HG02759 (cell line): ENCODE measurements around the gene COMMD1.
"Not testable (repeated sequence)": the region's sequence is repeated elsewhere in the genome, so short reads cannot be mapped to it uniquely, and the experiment has no call there.

ENCODE experiments used
- ATAC-seq: cut with Tn5 transposase; IDR thresholded peaks from one replicate; pipeline ENCODE4 v1.9.1; 2021; ENCODE audit warnings: mild to moderate bottlenecking, moderate library complexity; ENCODE audit not compliant: unreplicated experiment

Gene COMMD1

GRCh38 chr2:62133320-62133823 is 227.9 kb downstream of the COMMD1 start:
- no peak for ATAC-seq

DNA sequence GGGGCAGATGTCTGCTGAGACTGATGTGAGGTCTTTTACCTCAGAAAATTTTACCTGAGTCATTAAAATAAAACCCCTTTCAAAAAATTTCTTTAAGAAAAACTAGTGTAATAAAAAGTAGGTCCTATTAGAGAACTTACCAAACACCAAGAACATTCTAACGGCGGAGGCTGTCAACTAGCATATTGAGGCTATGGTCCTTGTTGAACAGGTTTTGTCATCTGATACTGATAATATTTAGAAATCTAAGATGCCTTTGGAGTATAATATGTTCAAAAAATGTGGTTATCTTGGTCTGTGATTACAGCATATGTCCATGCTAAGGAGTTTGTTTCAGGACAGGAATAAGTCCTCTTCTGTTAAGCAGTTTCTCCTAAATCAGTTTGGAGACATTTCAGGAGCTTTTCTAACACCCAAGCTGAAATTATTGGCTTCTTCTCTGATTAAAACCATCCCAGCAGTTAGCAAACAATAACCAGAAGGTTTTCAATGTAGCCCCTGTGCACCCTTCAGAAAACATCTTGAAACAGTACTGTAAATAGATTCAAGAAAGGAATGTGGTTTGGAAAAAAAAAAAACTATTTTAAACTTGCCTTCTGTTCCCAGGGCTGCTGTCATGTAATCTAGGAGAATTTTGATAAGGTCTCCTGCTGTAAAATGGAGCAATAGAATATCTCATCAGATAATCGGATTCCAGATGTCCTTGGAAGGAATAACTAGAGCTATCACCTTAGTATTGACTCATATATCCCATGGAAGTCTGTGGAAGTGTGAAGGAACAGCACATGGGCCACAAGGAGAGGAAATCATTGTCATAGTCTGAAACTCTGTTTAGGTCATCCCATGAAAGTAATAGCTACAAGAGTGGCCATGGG is 231.7 kb downstream of the COMMD1 start:
- no peak for ATAC-seq

- ATAC-seq: peak; percentile 65
Measured at GRCh38 chr2:62140426-62141141, 235.1 kb downstream of the COMMD1 start.

DNA sequence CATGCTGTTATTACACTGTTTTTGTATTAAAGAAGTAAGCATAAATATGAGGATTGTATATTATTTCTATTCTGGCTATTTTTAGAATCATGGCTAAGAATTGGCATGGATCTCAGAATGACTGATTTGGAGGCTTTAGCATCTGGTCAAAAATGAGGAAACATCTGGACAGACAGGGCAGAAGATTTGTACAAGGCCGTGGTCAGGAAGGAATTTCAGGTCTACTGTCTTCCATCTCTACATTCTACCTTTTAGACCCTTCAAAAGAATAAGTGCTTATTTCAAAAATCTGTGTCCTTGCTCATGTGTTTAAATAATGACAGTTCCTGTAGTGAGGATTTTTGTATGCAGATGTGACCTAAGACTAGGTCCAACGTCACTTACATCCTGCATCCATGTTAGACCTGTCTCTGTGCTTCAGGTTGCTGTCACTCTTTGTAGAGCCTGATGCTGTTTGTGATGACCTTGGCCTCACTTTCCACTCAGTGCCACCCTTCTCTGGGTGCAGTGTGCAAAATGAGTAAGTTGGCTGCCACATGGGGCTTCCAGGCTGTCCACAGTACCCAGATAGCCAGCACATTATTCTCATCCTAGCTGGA is 235.8 kb downstream of the COMMD1 start:
- ATAC-seq: no peak

- ATAC-seq: peak; percentile 45
Measured at GRCh38 chr2:62142054-62142453, 236.6 kb downstream of the COMMD1 start.

DNA sequence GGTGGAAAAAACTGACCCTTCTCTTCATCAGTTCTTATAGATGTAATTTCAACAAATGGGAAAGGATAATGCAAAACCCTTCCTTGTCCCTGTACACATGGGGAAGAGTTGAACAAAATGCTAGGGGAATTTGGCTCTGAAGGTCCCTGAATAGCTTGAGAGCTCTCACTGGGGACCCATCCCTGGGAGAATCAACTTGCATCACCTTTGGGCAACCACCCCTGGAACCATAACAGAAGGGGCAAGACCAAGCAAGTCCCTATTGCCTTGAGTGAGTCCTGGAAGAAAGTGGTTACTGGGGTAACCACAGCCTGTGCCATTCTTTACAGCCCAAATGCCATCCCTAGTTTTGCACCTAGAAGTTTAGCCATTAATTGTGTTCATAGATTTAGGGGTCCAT is 238.2 kb downstream of the COMMD1 start:
- no peak for ATAC-seq

GRCh38 chr2:62144689-62145477 is 239.4 kb downstream of the COMMD1 start:
- ATAC-seq: no peak

DNA sequence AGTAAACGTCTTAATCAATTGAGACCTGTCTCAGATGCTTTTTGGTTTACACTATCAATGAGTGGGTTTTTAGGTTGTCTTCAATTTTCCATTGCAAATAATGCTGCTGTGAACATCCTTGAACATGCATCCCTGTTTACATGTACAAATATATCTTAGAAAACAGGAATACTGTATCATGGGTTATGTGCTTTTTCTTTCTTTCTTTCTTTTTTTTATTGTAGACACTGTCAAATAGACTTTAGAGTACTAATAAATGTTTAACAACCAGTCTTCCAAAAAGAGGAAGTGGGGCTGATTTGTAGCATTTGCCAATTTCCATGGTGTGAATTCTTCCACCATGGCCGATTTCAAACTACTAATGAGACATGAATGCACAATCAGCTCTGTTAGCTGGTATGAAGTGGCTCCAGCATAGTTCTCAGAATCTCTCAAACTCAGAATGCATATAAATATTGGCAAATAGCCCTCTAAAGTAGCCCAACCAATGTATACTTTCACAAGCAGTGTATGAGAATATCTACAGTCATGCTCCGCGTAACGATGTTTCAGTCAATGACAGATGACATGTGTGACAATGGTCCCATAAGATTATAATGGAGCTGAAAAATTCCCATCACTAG is 240.1 kb downstream of the COMMD1 start:
- ATAC-seq: peak; percentile 34

GRCh38 chr2:62146790-62147189 is 241.3 kb downstream of the COMMD1 start:
- ATAC-seq: not testable (repeated sequence)

DNA sequence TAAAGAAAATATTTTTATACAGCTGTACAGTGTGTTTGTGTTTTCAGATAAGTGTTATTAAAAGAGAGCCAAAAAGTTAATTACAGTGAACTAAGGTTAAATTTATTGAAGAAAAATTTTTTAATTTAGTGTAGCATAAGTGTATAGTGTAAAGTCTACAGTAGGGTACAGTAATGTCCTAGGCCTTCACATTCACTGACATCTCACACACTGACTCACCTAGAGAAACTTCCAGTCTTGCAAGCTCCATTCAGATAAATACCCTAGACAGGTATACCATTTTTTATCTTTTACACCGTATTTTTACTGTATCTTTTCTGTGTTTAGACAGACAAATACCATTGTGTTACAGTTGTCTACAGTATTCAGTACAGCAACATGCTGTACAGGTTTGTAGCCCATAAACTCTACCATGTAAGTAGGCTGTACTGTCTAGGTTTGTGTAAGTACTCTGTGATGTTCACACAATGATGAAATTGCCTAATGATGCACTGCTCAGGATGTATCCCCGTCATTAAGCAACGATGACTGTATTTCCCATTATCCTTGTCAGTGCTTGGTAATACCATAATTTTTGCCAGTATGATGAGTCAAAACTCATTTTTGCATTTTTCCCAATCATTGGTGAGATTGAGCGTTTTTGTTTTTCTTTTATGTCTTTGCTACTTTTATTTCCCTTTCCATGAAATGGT is 242.3 kb downstream of the COMMD1 start:
- no peak for ATAC-seq

- no peak for ATAC-seq
Measured at GRCh38 chr2:62149708-62150107, 244.2 kb downstream of the COMMD1 start.

DNA sequence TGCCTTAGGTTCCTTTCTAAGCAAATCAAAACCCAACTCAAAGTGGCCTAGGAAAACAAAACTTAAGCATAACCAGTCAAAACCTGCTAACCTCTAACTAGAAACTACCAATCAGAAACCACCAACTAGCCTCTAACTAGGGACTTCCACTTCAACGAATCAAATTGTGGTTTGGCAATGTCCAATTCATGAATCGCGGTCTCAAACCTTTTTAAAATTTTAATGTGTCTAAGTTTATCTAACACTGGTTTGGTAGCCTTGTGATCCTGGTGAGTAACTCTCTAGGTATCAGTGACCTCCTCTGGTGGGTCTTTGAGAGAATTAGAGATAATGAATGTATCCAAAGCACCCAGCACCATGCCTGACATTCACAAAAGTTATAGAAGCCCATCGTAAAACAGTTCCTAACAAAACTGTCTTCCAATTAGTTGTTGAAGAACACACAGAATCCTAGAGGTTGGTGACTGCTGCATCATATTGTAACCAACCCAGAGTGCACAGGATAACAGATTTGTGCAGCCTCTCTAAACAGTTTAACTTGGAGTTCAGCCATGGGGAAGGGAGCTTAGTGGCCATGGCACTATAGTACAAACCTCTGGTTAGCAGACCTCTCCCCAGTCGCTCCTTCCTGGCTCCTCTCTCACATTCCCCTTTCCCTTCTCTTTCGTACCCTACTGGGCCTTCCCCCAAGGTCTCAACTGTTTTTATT is 245.3 kb downstream of the COMMD1 start:
- no peak for ATAC-seq

- no peak for ATAC-seq
Measured at GRCh38 chr2:62151306-62151638, 245.8 kb downstream of the COMMD1 start.

DNA sequence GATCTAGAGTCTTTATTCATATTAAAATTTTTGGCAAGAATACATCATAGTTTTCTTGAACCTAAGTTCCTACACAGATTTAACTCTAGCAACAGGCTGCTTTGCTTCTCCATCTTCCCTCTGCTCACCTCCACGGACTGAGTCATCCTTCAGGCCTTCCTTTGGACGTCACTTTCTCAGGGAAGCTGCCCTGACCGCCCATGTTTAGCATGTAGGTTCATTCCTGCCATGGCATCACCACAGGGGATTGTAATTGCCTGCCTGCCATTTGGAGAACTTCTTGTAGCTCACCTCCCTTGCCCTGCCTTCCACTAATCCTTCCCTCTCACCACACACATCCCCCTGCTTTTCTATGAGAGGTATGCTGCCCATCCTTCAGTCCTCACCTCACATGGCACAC is 246.5 kb downstream of the COMMD1 start:
- no peak for ATAC-seq

- no peak for ATAC-seq
Measured at GRCh38 chr2:62156861-62157496, 251.5 kb downstream of the COMMD1 start.

DNA sequence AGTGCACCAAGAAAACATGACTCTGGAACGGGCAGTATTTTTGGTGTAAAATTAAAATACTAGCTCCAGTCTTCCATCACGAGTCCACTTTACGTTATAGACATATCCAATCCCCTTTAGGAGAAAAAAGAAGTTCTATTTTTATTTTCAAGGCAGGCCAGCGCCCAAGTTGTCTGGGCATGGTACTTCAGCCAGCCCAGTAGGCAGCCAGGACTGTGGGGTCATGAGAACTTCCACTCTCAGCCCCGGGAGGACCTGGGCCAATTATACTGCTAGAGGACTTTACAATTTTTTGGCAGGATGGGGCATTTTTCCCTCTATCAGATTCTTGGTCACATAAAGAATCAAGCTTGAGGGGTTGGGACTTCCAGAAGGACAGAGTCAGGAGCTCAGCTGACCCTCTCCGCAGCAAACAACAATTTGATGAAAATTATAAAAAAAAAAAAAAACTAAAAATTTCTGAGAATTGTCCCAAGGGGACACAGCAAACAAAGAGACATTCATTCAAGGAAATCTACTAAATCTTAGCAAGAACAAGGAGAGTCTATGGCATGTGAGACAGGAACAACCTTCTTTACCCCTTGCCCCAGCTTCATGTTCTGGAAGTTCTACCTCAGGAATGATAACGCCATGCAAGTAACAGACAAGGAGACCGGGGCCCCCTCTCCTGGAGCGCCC is 253.1 kb downstream of the COMMD1 start:
- ATAC-seq: no peak

DNA sequence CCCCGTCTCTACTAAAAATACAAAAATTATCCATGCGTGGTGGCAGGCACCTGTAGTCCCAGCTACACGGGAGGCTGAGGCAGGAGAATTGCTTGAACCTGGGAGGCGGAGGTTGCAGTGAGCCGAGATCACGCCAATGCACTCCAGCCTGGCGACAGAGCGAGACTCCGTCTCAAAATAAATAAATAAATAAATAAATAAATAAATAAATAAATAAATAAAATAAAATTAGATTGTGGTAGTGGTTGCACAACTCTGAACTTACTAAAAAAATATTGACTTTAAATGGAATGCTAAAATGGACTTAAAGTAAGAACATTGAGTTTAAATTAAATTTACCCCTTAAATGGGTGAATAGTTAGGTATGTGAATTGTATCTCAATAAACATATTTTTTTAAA is 255.2 kb downstream of the COMMD1 start:
- not testable (repeated sequence) for ATAC-seq
